ENCODE measurements around the gene AGBL4. TPM values are rescaled to one million over a fixed set of nuclear protein-coding genes. Genes with fewer than 3 reads are reported as not detected.

The AGBL4 gene
- total RNA-seq, 4 donors from 2014 or later = 0.08 to 0.71 (median 0.60) TPM

- WGBS, 2 donors = 97 to 99% methylated on average over 3 of the region's 3 CpGs
- no peak overlapping the region for H3K4me3 ChIP-seq (ENCODE audit: low read depth, poor library complexity, severe bottlenecking)
- no peak for TF ChIP-seq CTCF (IDR thresholded peaks at IDR 0.05)
- TF ChIP-seq POLR2A (IDR thresholded peaks at IDR 0.05) = no peak
- intact Hi-C loops (cut with DNase I; ENCODE audit: low total_unique reads) = no loop called here
- DNase-seq (ENCODE audit: low spot score in 2 of 2) = peak in 1 of 2 donors; percentile 59
These were observed 1373.9 kb downstream of the AGBL4 start for GRCh38 chr1:48649880-48650279.

GRCh38 chr1:48645883-48646282, 1377.9 kb downstream of the AGBL4 start:
- no peak for TF ChIP-seq CTCF (IDR thresholded peaks at IDR 0.05)
- H3K4me3 ChIP-seq (ENCODE audit: low read depth, poor library complexity, severe bottlenecking) = no peak overlapping the region
- no peak for DNase-seq (ENCODE audit: low spot score in 2 of 2)
- WGBS, 2 donors = 57 to 61% methylated on average over 4 of the region's 4 CpGs
- intact Hi-C loops (cut with DNase I; ENCODE audit: low total_unique reads) = no loop called here

- TF ChIP-seq CTCF (IDR thresholded peaks at IDR 0.05) = no peak
- no peak for TF ChIP-seq POLR2A (IDR thresholded peaks at IDR 0.05)
- no peak overlapping the region for H3K4me3 ChIP-seq (ENCODE audit: low read depth, poor library complexity, severe bottlenecking)
- 78 to 90% methylated on average over 3 of the region's 3 CpGs for WGBS, 2 donors
- intact Hi-C loops (cut with DNase I; ENCODE audit: low total_unique reads) = no loop called here
- DNase-seq (ENCODE audit: low spot score in 2 of 2) = no peak
These were observed 1378.7 kb downstream of the AGBL4 start for GRCh38 chr1:48644905-48645605.

- TF ChIP-seq CTCF (IDR thresholded peaks at IDR 0.05) = no peak
- TF ChIP-seq POLR2A (IDR thresholded peaks at IDR 0.05) = no peak
- 75 to 86% methylated on average over 7 of the region's 7 CpGs for whole genome bisulfite sequencing, 2 donors
- intact Hi-C loops (cut with DNase I; ENCODE audit: low total_unique reads) = no loop called here
- no peak for DNase-seq (ENCODE audit: low spot score in 2 of 2)
- no peak overlapping the region for H3K4me3 ChIP-seq (ENCODE audit: low read depth, poor library complexity, severe bottlenecking)
These were observed 1379.4 kb downstream of the AGBL4 start for GRCh38 chr1:48644190-48644900.

- no peak for DNase-seq (ENCODE audit: low spot score in 2 of 2)
- WGBS, 2 donors = 82 to 93% methylated on average over 1 of the region's 1 CpG
- no peak overlapping the region for H3K4me3 ChIP-seq (ENCODE audit: low read depth, poor library complexity, severe bottlenecking)
- intact Hi-C loops (cut with DNase I; ENCODE audit: low total_unique reads) = no loop called here
- TF ChIP-seq CTCF (IDR thresholded peaks at IDR 0.05) = no peak
- no peak for TF ChIP-seq POLR2A (IDR thresholded peaks at IDR 0.05)
These were observed 1380.6 kb downstream of the AGBL4 start for GRCh38 chr1:48643193-48643592.

Data from lower leg skin (tissue), 4 donors.